GM12892 (cell line): Measurements from ENCODE around the gene DHRS4L2.
"Not testable (repeated sequence)": the region's sequence is repeated elsewhere in the genome, so short reads cannot be mapped to it uniquely, and the experiment has no call there.

Source experiments
- DNase-seq: peaks from one replicate; pipeline ENCODE4 v3.0.0; 2011; ENCODE audit not compliant: insufficient read length
- FAIRE-seq: peaks from 2 replicates; lab custom pipeline; 2011; peaks lifted over from hg19 to GRCh38; lab: Jason Lieb, UNC
- POLR2A ChIP-seq: IDR thresholded peaks from 2 replicates; pipeline ENCODE4 v1.6.1; 2011; ENCODE audit warnings: low read depth, low read length, control low read depth
- POLR2AphosphoS5 ChIP-seq: IDR thresholded peaks from 2 replicates; pipeline ENCODE4 v1.6.1; 2011; ENCODE audit warnings: low read depth, low read length, control low read depth
- TAF1 ChIP-seq: IDR thresholded peaks from 2 replicates; pipeline ENCODE4 v1.6.1; 2011; ENCODE audit warnings: low read depth, mild to moderate bottlenecking, control low read depth, low read length, borderline replicate concordance

Gene DHRS4L2

DNA sequence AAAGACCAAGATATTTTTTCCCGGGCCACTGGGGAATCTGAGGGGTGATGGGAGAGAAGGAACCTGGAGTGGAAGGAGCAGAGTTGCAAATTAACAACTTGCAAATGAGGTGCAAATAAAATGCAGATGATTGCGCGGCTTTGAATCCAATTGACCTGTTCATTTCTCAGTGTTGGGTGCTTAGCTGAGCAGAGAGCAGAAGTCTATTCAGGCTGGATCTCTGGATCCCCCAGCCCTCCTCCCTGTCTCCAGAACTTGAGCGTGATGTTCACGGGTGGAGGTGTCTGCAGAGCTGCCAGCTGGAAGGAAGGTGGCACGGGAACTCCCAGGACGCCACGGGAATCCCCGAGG is 19.6 kb upstream of the DHRS4L2 start:
- not testable (repeated sequence) for FAIRE-seq, DNase-seq

DNA sequence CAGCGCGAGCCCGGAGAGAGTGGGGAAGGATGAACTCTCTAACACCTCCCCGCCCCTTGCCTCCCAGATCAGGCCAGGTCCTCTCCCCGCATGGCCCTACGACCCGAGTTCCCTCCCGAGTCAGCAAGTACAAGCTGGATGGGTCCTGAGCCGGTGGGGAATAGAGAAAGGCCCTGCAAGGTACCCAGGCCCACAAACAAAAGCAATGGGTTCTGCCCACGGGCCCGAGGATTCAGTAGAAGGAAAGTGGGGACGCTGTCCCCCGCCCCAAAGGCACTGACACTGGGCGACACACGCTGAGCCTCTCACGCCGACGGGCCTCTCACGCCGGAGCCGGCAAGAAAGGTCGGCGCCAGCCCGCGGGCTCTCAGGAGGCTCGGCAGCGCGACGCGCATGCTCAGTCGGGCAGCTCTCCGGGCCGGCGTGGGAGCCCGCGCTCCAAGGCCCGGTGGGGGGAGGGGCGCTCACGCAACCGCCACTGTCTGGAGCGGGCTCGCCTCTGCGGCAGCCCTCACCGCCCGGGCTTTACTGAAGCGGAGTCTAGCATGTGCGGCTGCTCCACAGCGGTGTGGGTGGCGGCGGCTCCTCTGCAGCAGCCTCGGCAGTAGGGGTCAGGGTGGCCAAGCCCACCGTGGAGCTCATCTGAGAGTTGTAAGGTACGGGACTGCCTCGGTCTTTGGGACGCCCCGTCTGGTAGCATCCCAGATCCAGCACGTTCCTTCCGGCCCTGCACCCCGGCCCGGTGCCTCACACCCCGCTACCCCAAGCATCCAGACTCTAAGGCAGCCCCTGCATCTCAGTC is 19.0 kb upstream of the DHRS4L2 start:
- not testable (repeated sequence) for DNase-seq, FAIRE-seq

DNA sequence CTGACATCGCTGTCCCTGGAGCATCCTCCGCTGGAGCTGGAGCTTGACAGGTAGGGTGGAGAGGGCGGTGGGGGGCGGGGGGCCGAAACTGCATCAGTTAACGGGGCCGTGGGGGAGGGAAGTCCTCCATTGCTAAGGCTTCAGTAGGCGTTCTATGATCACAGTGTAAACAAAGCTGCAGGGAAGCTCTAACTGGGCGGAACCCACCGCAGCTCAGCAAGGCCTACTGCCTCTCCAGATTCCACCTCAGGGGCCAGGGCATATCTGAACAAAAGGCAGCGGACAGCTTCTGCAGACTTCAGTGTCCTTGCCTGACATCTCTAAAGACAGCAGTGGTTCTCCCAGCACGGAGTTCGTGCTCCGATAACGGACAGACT is 18.5 kb upstream of the DHRS4L2 start:
- not testable (repeated sequence) for DNase-seq, FAIRE-seq

DNA sequence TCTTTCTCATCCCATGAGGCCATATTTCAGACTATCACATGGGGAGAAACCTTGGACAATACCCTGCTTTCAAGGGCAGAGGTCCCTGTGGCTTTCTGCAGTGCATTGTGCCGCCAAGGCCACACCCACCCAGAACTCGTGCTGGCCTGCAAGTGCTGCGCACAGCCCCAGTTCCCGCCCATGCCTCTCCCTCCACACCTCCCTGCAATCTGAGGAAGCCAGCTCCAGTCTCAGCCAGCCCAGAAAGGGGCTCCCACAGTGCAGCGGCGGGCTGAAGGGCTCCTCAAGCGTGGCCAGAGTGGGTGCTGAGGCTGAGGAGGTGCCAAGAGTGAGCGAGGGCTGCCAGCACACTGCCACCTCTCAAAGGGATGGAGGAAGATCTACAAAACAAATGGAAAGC is 15.6 kb upstream of the DHRS4L2 start:
- FAIRE-seq, result not testable (repeated sequence)

DNA sequence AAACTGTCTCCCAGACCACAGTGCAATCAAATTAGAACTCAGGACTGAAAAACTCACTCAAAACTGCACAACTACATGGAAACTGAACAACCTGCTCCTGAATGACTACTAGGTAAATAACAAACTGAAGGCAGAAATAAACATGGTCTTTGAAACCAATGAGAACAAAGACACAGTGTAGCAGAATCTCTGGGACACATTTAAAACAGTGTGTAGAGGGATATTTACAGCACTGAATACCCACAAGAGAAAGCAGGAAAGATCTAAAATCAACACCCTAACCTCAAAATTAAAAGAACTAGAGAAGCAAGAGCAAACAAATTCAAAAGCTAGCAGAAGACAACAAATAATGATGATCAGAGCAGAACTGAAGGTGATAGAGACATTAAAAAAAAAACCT is 14.7 kb upstream of the DHRS4L2 start:
- DNase-seq, FAIRE-seq: not testable (repeated sequence)

More for the DNA sequence above, 15.6 kb upstream of the DHRS4L2 start:
- DNase-seq, result not testable (repeated sequence)

DNA sequence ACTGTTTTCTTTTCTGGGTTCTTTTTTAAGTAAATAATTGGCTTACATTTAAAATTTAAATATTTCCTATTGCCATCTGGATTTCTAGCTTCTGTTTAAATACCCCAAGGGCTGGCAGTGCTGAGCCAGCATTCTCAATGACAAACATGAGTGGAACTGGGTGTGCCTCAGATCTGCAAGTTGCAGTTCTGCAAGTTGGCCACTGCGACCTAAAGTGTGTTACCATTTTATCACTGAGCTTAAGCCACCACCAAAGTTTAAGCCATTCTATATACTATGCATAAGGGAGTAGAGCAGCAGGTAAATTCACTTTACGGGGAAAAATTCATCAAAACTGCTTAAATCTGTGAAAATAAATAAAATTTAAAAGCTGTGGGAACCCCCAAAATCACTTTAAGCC is 11.5 kb upstream of the DHRS4L2 start:
- not testable (repeated sequence) for DNase-seq, FAIRE-seq

DNA sequence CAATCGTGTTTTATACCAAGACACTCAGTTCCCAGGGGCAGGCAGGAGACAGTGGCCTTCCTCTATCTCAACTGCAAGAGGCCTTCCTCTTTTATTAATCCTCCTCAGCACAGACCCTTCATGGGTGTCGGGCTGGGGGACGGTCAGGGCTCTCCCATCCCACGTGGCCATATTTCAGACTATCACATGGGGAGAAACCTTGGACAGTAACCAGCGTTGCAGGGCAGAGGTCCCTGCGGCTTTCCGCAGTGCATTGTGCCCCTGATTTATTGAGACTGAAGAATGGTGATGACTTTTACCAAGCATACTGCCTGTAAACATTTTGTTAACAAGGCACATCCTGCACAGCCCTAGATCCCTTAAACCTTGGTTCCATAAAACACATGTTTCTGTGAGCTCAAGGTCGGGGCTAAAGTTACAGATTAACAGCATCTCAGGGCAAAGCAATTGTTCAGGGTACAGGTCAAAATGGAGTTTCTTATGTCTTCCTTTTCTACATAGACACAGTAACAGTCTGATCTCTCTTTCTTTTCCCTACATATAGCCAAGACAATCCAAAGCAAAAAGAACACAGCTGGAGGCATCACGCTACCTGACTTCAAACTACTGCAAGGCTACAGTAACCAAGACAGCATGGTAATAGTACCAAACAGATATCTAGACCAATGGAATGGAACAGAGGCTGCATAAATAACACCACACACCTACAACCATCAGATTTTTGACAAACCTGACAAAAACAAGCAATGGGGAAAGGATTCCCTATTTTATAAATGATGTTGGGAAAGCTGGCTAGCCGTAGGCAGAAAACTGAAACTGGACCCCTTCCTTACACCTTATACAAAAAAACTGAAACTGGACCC is 6.5 kb upstream of the DHRS4L2 start:
- FAIRE-seq, DNase-seq: not testable (repeated sequence)

DNA sequence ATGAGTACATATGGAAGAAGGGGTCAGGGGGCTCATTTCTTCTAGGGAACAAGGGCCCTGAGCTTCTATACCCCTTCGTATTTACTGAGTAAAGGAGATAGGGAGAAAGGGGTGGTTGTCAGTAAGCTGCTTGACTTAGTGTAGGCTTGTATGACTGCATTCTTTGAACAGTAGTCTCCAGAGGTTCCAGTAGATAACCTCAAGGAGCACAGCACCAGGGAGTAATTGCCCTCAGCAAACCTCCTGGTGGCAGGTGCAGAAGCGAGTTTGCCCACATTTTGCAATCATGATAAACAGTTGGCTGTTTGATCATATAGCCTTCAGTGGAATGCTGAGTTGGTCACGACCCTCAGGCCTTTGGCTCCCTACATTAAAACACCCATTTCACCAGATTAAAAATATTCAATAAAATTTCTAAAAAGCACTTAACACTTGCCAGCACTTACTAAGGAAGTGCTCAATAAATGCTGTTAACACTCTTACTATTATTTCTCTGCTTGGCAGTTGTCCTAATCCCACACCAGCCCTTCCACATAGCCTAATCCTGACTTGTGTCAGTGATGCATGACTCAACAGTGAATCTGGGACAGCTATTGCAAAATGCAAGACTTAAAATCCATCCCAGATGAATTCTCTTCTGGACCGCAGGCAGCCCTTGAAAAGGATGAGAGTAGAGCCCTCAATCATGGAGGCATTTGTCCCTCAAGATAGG is 3.7 kb upstream of the DHRS4L2 start:
- TF ChIP-seq POLR2A (no peak), POLR2AphosphoS5 (no peak), TAF1 (no peak)
- FAIRE-seq (no peak), DNase-seq (no peak)

DNA sequence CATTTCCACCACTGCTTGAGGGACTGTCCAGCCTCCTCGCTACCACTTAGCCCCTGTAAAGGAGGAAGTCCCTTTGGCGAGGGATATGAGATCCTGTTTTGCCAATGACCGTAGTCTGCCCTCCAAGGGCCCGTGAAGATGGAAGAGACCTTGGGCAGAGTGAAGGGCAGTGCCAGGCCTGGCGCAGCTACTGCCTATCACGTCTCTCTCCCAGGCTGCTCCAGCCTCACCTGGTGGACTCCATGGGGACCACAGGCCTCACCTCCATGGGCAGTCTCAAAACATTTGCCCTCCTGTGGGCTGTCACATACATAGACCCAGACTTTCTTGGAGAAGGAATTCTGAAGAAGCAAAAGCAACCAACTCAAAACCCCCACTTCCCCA is 514 bp upstream of the DHRS4L2 start:
- DNase-seq, FAIRE-seq: not testable (repeated sequence)

DNA sequence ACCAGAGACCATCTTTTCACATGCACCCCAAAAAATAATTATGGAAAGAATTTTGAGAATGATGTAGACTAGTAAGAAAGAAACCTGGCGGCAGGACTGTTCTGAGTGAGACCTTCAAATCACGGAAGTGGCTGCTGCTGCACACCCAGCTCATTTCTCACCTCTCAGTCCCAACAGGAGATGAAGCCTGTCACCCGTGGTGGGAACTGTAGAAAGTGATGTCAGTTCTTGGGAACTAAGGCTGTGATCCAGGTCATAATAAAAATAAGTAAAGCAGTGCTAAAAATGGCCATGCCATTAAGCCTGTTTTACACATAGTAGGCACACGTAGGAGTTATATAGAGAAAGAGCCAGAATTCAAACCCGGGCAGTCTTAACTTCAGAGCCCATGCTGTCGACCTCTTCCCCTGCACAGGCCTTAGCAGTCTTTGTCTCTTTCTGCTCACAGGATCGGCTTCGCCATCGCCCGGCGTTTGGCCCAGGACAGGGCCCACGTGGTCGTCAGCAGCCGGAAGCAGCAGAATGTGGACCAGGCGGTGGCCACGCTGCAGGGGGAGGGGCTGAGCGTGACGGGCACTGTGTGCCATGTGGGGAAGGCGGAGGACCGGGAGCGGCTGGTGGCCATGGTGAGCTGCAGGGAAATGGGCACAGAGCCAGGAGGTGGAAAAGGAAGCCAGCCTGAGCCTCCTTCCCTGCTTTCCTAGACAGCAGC is 1.2 kb downstream of the DHRS4L2 start:
- DNase-seq, FAIRE-seq: not testable (repeated sequence)

DNA sequence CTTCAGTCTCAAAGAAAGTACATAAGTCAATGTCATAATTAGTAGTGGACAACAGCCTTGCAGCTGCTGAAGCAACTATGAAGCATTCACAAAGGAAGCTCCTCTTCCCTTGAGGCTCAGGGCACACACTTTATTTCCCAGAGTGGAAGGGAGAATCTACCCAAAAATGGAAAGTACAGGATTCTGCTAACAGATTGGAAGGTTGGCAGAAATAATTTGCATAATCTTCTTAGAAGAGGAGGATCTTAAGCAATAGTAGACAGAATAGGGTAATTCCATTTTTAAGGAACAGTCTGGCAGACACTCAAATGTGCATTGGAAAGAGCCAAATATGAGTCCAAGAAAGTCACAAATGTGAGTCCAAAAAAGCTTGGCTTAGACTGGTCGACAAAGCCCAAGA is 2.2 kb downstream of the DHRS4L2 start:
- not testable (repeated sequence) for DNase-seq, FAIRE-seq

DNA sequence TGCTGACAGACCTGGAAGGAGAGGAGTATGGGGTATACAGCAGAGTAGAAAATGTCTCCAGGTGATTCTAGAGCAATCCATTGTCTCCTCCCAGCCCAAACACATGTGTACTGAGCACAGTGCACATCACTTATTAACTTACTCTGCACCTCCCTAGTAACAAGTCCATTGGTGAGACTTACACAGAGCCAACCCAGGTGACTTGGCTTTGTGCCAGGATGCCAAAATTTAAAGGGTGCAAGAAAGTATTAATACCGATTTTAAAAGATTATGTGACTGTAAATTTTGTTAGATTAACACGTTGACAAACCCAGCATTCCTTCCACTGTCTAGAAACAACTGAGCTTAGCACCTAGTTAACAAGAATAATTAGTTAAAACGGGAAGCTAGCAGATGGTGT is 4.3 kb downstream of the DHRS4L2 start:
- not testable (repeated sequence) for FAIRE-seq

DNA sequence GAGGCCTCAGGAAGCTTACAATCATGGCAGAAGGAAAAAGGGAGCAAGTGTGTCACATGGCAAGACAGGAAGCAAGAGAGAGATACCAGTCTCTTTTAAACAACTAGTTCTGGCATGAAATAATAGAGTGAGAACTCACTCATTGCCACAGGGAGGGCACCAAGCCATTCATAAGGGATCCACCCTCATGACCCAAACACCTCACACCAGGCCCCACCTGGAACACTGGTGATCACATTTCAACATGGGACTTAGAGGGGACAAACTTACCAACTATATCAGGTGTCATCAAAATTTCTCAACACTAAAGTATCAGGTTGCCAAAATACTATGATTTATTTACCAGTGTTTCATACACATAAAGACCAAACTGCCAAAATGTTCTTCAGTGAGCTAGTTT is 7.3 kb downstream of the DHRS4L2 start:
- DNase-seq, FAIRE-seq: not testable (repeated sequence)

More for the DNA sequence above, 4.3 kb downstream of the DHRS4L2 start:
- DNase-seq, result not testable (repeated sequence)

DNA sequence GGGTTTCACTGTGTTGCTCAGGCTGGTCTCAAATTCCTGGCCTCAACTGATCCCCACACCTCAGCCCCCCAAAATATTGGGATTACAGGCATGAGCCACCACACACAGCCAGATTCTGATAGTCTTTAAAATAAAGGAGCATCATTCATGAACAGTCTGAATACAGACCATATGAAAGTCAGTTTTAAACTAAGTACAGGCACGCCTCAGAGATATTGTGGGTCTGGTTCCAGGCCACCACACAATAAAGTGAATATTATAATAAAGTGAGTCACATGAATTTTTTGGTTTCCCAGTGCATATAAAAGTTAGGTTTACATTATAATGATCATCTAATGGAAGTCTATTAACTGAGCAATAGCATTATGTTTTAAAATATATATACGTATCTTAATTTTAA is 8.1 kb downstream of the DHRS4L2 start:
- DNase-seq, FAIRE-seq: not testable (repeated sequence)

DNA sequence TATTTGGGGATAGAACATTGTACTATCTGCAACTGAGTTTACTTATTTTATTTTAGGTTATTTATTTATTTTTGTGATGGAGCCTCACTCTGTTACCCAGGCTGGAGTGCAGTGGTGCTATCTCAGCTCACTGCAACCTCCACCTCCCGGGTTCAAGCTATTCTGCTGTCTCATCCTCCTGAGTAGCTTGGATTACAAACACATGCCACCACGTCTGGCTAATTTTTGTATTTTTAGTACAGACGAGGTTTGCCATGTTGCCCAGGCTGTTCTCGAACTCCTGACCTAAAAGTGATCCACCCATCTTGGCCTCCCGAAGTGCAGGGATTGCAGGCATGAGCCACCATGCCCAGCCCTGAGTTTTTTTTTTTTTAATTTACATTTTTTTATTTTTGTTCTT is 10.9 kb downstream of the DHRS4L2 start:
- not testable (repeated sequence) for DNase-seq

DNA sequence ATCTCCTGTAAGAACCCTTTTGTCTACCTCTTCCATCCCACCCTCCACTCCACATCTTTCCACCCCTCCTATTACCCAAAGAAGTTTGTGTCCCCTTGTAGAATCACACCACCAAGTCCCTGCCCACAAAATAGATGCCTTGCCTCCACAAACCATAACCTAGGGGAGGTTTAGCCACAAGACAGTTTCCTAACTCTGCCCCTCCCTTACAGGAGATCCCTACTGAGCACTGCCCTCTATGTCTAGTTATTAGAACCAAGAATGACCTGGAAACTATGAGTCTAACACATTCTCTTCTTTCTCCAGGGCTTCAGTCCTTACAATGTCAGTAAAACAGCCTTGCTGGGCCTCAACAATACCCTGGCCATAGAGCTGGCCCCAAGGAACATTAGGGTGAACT is 12.3 kb downstream of the DHRS4L2 start:
- FAIRE-seq, DNase-seq: not testable (repeated sequence)

More for the DNA sequence above, 10.9 kb downstream of the DHRS4L2 start:
- not testable (repeated sequence) for FAIRE-seq

DNA sequence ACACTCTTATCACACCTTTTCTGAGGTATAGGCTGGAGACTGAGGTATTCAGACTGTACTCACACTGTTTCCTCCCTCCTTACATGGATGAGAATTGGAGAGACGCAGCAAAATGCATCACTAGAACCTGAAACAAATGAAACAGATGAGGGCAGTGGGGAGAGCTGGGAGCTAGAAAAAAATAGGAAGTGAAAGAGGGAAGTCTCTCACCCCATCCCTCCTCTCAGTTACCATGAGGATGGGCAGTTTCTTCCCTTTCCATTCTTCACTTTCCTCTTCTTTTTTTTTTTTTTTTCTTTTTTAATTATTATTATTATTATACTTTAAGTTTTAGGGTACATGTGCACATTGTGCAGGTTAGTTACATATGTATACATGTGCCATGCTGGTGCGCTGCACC is 12.9 kb downstream of the DHRS4L2 start:
- not testable (repeated sequence) for FAIRE-seq, DNase-seq

DNA sequence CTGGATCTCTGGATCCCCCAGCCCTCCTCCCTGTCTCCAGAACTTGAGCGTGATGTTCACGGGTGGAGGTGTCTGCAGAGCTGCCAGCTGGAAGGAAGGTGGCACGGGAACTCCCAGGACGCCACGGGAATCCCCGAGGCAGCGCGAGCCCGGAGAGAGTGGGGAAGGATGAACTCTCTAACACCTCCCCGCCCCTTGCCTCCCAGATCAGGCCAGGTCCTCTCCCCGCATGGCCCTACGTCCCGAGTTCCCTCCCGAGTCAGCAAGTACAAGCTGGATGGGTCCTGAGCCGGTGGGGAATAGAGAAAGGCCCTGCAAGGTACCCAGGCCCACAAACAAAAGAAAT is 17.7 kb downstream of the DHRS4L2 start:
- not testable (repeated sequence) for FAIRE-seq, DNase-seq
